Liver (tissue), 9 donors: ENCODE results near the gene EPB41L4B. TPM values are rescaled to one million over a fixed set of nuclear protein-coding genes. Genes with fewer than 3 reads are reported as not detected.

Source experiments
- DNase-seq: peaks from one replicate; pipeline ENCODE4 v3.0.0-alpha.2; 2017; ENCODE audit warnings: low spot score
- H3K27ac ChIP-seq, 2 donors: one replicate each; pipeline ENCODE4 v1.7.0; 2013; ENCODE audit warnings: inconsistent platforms in 2 of 2, low read length in 2 of 2, control low read depth in 1 of 2, low read depth in 1 of 2, mild to moderate bottlenecking in 1 of 2
- H3K27me3 ChIP-seq, 4 donors: one replicate each; pipeline versions ENCODE4 v1.6.1 to v1.7.0; 2013; ENCODE audit warnings: low read length in 3 of 4, inconsistent platforms in 1 of 4, mild to moderate bottlenecking in 1 of 4, moderate library complexity in 1 of 4; ENCODE audit not compliant: control insufficient read depth in 4 of 4, insufficient read depth in 4 of 4
- H3K36me3 ChIP-seq, 4 donors: one replicate each; pipeline versions ENCODE4 v1.6.1 to v1.7.0; 2013; ENCODE audit warnings: low read length in 3 of 4, mild to moderate bottlenecking in 3 of 4, low read depth in 1 of 4, moderate library complexity in 1 of 4; ENCODE audit not compliant: control insufficient read depth in 4 of 4, insufficient read depth in 3 of 4
- H3K4me1 ChIP-seq, 4 donors: one replicate each; pipeline versions ENCODE4 v1.6.1 to v1.7.0; 2013; ENCODE audit warnings: low read length in 3 of 4, mild to moderate bottlenecking in 3 of 4, moderate library complexity in 1 of 4; ENCODE audit not compliant: control insufficient read depth in 4 of 4, insufficient read depth in 4 of 4
- H3K4me3 ChIP-seq, 3 donors: one replicate each; pipeline versions ENCODE4 v1.6.1 to v1.7.0; 2013; ENCODE audit warnings: low read length in 3 of 3, control low read depth in 1 of 3, low read depth in 1 of 3, mild to moderate bottlenecking in 1 of 3
- H3K9ac ChIP-seq, 2 donors: one replicate each; pipeline ENCODE4 v1.7.0; 2013; ENCODE audit warnings: low read length in 2 of 2, mild to moderate bottlenecking in 2 of 2, moderate library complexity in 2 of 2, control low read depth in 1 of 2, low read depth in 1 of 2
- H3K9me3 ChIP-seq, 4 donors: one replicate each; pipeline versions ENCODE4 v1.6.1 to v1.7.0; 2013; ENCODE audit warnings: low read length in 3 of 4; ENCODE audit not compliant: control insufficient read depth in 4 of 4
- EGR1 ChIP-seq, 2 donors: IDR thresholded peaks; 2 replicates each; pipeline ENCODE4 v1.6.1; 2016 to 2018; ENCODE audit warnings: antibody characterized with exemption in 2 of 2, low read depth in 2 of 2
- HNF4A ChIP-seq, 2 donors: conservative IDR thresholded peaks; 2 replicates each; pipeline ENCODE4 v1.6.1; 2016; ENCODE audit warnings: antibody characterized with exemption in 2 of 2, mild to moderate bottlenecking in 2 of 2
- HNF4G ChIP-seq: IDR thresholded peaks from 2 replicates; pipeline ENCODE4 v1.6.1; 2016; ENCODE audit warnings: antibody characterized with exemption
- JUND ChIP-seq, 2 donors: IDR thresholded peaks; 2 replicates each; pipeline ENCODE4 v1.6.1; 2016; ENCODE audit warnings: antibody characterized with exemption in 2 of 2
- SP1 ChIP-seq: IDR thresholded peaks from 2 replicates; pipeline ENCODE4 v1.6.1; 2018; ENCODE audit warnings: antibody characterized with exemption, mild to moderate bottlenecking
- TAF1 ChIP-seq: conservative IDR thresholded peaks from 2 replicates; pipeline ENCODE4 v1.6.1; 2016; ENCODE audit warnings: antibody characterized with exemption, mild to moderate bottlenecking
- YY1 ChIP-seq: IDR thresholded peaks from 2 replicates; pipeline ENCODE4 v1.6.1; 2016; ENCODE audit warnings: antibody characterized with exemption, mild to moderate bottlenecking
- WGBS: extraction: QIAGEN DNeasy Blood & Tissue Kit; methylation state at CpG from one replicate; pipeline ENCODE4 v1.1.7; 2013; 5-methylcytosine and 5-hydroxymethylcytosine counted together
- polyA plus RNA-seq, 2 donors: library from polyadenylated mRNA; stranded (reverse) in 1 of 2; unstranded in 1 of 2; fragments of 200-250 nt in 1 of 2; fragments of >200 nt in 1 of 2; fragmentation: Nextera tagmentation in 1 of 2; extraction: Ambion mirVana in 1 of 2; gene quantifications; one replicate each; pipeline versions ENCODE4 v1.2.1 to v1.2.3, GENCODE V29; 2013 to 2015
- total RNA-seq, 2 donors: library from RNA; depleted of rRNA; stranded (reverse); fragments of >200 nt; gene quantifications; one replicate each; pipeline ENCODE4 v1.2.3, GENCODE V29; 2014
- TF ChIP-seq, protein P1 (sequence below): IDR thresholded peaks from 2 replicates; pipeline ENCODE4 v1.6.1; 2016; ENCODE audit warnings: antibody characterized with exemption
- TF ChIP-seq, protein P2 (sequence below): IDR thresholded peaks from 2 replicates; pipeline ENCODE4 v1.6.1; 2016; ENCODE audit warnings: antibody characterized with exemption
- TF ChIP-seq, protein P3 (sequence below): fragments of 150-350 bp; IDR thresholded peaks from 2 replicates; pipeline ENCODE4 v1.5.1; 2017; ENCODE audit warnings: improper control_type of control experiment, low read depth, low read length; ENCODE audit not compliant: missing input control
- TF ChIP-seq, protein P4 (sequence below): IDR thresholded peaks from 2 replicates; pipeline ENCODE4 v1.6.1; 2016; ENCODE audit warnings: antibody characterized with exemption
- TF ChIP-seq, protein P5 (sequence below): IDR thresholded peaks from 2 replicates; pipeline ENCODE4 v1.6.1; 2016; ENCODE audit warnings: antibody characterized with exemption, mild to moderate bottlenecking
- donor health status: healthy.
- donor health status: healthy.
- donor health status: healthy.
- donor health status: healthy.
- donor health status: healthy.

Gene EPB41L4B
- total and polyA plus RNA-seq, 4 donors, result 9.9 to 42.6 (median 23.9) TPM

DNA sequence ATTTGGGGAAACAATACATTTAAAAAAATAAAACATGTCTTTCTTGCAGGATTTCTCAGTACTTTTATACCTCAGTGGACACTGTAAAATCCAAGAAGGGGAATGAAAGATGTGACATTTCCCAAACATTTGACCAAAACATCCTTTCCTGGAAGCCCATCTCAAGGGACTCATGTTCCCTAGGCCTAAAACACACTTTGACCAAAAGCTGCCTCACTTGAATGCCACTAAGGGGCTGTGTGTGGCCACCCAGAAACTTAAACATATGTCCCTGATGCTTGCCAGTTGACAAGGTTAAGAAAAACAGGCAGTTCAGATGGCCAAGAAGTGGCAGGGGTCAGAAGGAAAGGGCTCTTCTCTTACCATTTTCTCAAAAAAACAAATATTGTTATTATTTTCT lies 73.6 kb downstream of the EPB41L4B start:
- H3K36me3 ChIP-seq, result peaks cover 0 to 3% (median 0%) of the 10 kb centered on the region in 4 donors
- H3K9ac ChIP-seq, result no peak overlapping the region
- TF ChIP-seq, protein P1, sequence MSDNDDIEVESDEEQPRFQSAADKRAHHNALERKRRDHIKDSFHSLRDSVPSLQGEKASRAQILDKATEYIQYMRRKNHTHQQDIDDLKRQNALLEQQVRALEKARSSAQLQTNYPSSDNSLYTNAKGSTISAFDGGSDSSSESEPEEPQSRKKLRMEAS, result no peak
- TF ChIP-seq, protein P2, sequence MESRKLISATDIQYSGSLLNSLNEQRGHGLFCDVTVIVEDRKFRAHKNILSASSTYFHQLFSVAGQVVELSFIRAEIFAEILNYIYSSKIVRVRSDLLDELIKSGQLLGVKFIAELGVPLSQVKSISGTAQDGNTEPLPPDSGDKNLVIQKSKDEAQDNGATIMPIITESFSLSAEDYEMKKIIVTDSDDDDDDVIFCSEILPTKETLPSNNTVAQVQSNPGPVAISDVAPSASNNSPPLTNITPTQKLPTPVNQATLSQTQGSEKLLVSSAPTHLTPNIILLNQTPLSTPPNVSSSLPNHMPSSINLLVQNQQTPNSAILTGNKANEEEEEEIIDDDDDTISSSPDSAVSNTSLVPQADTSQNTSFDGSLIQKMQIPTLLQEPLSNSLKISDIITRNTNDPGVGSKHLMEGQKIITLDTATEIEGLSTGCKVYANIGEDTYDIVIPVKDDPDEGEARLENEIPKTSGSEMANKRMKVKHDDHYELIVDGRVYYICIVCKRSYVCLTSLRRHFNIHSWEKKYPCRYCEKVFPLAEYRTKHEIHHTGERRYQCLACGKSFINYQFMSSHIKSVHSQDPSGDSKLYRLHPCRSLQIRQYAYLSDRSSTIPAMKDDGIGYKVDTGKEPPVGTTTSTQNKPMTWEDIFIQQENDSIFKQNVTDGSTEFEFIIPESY, result no peak
- H3K27ac ChIP-seq, result peak overlapping the region; percentile 14 to 43
- no peaks in the 10 kb centered on the region for H3K9me3 ChIP-seq
- H3K4me1 ChIP-seq, result peaks cover 23 to 62% (median 55%) of the 10 kb centered on the region in 4 donors
- H3K27me3 ChIP-seq, result no peaks in the 10 kb centered on the region
- H3K4me3 ChIP-seq, result no peak overlapping the region
- no peak for DNase-seq

DNA sequence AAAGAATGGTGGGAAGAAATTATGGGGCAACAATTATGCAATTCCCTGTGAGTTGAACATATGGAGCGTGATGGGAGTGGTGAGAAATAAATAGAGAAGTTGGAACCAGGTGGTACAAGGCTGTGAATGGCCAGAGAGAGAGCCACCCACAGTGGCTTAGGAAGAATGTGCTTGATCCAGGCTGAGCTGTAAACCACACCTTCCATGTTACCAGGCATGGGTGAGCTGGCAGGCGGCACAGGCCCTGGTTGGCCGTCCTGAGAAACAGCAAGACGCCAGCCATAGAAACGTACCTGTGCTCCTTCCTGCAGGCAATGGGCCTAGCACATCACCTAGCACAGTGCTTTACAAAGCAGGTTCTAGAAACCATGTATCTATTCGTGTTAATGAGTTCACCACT lies 74.3 kb downstream of the EPB41L4B start:
- 94% methylated on average over 6 of the region's 6 CpGs for WGBS
- Histone ChIP-seq H3K4me1 (peaks cover 19 to 57% (median 48%) of the 10 kb centered on the region in 4 donors), H3K9me3 (no peaks in the 10 kb centered on the region), H3K4me3 (no peak overlapping the region), H3K27ac (no peak overlapping the region), H3K27me3 (no peaks in the 10 kb centered on the region), H3K9ac (no peak overlapping the region), H3K36me3 (peaks cover 2 to 4% (median 2%) of the 10 kb centered on the region in 4 donors)
- TF ChIP-seq, protein P1, result no peak
- TF ChIP-seq, protein P3, sequence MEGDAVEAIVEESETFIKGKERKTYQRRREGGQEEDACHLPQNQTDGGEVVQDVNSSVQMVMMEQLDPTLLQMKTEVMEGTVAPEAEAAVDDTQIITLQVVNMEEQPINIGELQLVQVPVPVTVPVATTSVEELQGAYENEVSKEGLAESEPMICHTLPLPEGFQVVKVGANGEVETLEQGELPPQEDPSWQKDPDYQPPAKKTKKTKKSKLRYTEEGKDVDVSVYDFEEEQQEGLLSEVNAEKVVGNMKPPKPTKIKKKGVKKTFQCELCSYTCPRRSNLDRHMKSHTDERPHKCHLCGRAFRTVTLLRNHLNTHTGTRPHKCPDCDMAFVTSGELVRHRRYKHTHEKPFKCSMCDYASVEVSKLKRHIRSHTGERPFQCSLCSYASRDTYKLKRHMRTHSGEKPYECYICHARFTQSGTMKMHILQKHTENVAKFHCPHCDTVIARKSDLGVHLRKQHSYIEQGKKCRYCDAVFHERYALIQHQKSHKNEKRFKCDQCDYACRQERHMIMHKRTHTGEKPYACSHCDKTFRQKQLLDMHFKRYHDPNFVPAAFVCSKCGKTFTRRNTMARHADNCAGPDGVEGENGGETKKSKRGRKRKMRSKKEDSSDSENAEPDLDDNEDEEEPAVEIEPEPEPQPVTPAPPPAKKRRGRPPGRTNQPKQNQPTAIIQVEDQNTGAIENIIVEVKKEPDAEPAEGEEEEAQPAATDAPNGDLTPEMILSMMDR, result no peak
- TF ChIP-seq TAF1, result no peak
- TF ChIP-seq HNF4A (conservative IDR thresholded peaks at IDR 0.05), result no peak
- TF ChIP-seq, protein P2, result no peak
- DNase-seq, result no peak

DNA sequence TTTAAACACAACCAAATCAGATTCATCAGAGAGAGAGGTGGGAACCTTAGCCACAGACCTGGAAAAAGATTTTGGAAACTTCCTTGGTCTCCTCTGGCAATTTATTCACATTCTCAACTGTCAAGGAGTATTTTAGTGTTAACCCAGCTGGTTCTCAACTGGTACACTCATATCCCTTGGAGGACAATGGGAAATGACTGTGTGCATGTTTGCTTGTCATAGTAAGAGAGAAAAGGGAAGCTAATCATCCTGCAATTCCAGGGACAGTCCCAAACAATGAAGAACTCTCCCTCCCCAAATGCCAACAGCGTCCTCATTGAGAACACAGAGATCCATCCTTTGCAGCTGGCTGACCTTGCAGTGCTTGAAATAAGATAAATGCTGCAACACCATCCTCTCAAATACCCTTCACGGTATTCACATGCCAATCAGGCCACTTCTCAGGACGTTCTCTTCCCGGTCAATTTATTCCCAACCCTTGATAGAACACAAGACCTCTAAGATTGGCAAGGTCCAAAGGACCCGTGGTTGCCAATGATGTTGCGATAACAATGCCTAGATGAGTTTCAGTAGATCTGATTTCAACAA lies 75.5 kb downstream of the EPB41L4B start:
- DNase-seq, result no peak
- Histone ChIP-seq H3K4me3 (no peak overlapping the region), H3K27ac (no peak overlapping the region), H3K9me3 (no peaks in the 10 kb centered on the region), H3K36me3 (peaks cover 3 to 7% (median 5%) of the 10 kb centered on the region in 4 donors), H3K9ac (no peak overlapping the region), H3K4me1 (peaks cover 15 to 49% (median 38%) of the 10 kb centered on the region in 4 donors), H3K27me3 (no peaks in the 10 kb centered on the region)
- WGBS, result 61% methylated on average over 6 of the region's 6 CpGs
- TF ChIP-seq YY1, result no peak
- no peak for TF ChIP-seq TAF1
- TF ChIP-seq, protein P3, result no peak
- TF ChIP-seq, protein P4, sequence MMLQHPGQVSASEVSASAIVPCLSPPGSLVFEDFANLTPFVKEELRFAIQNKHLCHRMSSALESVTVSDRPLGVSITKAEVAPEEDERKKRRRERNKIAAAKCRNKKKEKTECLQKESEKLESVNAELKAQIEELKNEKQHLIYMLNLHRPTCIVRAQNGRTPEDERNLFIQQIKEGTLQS, result no peak
- no peak for TF ChIP-seq HNF4G
- TF ChIP-seq SP1, result no peak
- TF ChIP-seq JUND (IDR thresholded peaks at IDR 0.05), result no peak
- no peak for TF ChIP-seq EGR1 (IDR thresholded peaks at IDR 0.05; ENCODE audit: low read depth in 2 of 2)
- TF ChIP-seq, protein P5, sequence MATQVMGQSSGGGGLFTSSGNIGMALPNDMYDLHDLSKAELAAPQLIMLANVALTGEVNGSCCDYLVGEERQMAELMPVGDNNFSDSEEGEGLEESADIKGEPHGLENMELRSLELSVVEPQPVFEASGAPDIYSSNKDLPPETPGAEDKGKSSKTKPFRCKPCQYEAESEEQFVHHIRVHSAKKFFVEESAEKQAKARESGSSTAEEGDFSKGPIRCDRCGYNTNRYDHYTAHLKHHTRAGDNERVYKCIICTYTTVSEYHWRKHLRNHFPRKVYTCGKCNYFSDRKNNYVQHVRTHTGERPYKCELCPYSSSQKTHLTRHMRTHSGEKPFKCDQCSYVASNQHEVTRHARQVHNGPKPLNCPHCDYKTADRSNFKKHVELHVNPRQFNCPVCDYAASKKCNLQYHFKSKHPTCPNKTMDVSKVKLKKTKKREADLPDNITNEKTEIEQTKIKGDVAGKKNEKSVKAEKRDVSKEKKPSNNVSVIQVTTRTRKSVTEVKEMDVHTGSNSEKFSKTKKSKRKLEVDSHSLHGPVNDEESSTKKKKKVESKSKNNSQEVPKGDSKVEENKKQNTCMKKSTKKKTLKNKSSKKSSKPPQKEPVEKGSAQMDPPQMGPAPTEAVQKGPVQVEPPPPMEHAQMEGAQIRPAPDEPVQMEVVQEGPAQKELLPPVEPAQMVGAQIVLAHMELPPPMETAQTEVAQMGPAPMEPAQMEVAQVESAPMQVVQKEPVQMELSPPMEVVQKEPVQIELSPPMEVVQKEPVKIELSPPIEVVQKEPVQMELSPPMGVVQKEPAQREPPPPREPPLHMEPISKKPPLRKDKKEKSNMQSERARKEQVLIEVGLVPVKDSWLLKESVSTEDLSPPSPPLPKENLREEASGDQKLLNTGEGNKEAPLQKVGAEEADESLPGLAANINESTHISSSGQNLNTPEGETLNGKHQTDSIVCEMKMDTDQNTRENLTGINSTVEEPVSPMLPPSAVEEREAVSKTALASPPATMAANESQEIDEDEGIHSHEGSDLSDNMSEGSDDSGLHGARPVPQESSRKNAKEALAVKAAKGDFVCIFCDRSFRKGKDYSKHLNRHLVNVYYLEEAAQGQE, result no peak
